Measurements from ENCODE around the gene RBM47.

DNA sequence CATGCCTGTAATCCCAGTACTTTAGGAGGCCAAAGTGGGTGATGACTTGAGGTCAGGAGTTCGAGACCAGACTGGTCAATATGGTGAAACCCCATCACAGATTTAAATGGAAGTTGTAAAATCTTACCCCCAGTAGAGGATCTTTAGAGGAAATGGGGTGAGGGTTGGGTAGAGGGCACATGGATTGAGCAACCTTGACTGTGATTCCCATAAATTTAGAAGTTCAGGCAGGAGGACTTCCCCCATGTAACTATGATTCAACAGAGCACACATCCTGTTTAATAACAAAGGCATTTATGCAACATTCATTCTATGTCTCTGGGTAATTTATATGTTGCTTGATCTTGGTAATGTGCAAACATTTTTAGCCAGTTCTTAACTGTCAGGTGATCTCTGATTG lies 143.1 kb downstream of the RBM47 start:
- no peak for TF ChIP-seq POLR2AphosphoS5 (IDR thresholded peaks at IDR 0.05)
- TF ChIP-seq, protein P1, sequence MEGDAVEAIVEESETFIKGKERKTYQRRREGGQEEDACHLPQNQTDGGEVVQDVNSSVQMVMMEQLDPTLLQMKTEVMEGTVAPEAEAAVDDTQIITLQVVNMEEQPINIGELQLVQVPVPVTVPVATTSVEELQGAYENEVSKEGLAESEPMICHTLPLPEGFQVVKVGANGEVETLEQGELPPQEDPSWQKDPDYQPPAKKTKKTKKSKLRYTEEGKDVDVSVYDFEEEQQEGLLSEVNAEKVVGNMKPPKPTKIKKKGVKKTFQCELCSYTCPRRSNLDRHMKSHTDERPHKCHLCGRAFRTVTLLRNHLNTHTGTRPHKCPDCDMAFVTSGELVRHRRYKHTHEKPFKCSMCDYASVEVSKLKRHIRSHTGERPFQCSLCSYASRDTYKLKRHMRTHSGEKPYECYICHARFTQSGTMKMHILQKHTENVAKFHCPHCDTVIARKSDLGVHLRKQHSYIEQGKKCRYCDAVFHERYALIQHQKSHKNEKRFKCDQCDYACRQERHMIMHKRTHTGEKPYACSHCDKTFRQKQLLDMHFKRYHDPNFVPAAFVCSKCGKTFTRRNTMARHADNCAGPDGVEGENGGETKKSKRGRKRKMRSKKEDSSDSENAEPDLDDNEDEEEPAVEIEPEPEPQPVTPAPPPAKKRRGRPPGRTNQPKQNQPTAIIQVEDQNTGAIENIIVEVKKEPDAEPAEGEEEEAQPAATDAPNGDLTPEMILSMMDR (IDR thresholded peaks at IDR 0.05): no peak
- TF ChIP-seq POLR2A (IDR thresholded peaks at IDR 0.05; ENCODE audit: low read depth): no peak
- TF ChIP-seq EP300 (IDR thresholded peaks at IDR 0.05): no peak

All from esophagus muscularis mucosa (tissue), 4 donors.